MCF 10A (cell line): ENCODE results near the gene ASCC3. TPM values are rescaled to one million over a fixed set of nuclear protein-coding genes. Genes with fewer than 3 reads are reported as not detected.

Experiments used
- BruUV-seq: library from RNA; stranded (reverse); fragments of 400-500 nt; replicated peaks from 2 replicates; lab custom pipeline; 2021; lab: Mats Ljungman, UMichigan
- CTCF ChIA-PET: fragments of 300-600 bp; sonication (Branson Sonifier 250); formaldehyde crosslinking; extraction: SDS; loops from one replicate; lab custom pipeline; 2021; ENCODE audit warnings: antibody characterized with exemption, inconsistent platforms; lab: Yijun Ruan, JAX
- POLR2A ChIA-PET: fragments of 300-600, 350-650 bp; sonication (Branson Sonifier 250); formaldehyde crosslinking; extraction: SDS; loops from one replicate; lab custom pipeline; 2020; ENCODE audit warnings: antibody characterized with exemption, inconsistent platforms; lab: Yijun Ruan, JAX
- DNase-seq: peaks from one replicate; pipeline ENCODE4 v3.0.0-alpha.2; 2018; ENCODE audit not compliant: unreplicated experiment
- H3K27ac Mint-ChIP-seq: one replicate; pipeline ENCODE4 v1.8.0; 2022; ENCODE audit warnings: mild to moderate bottlenecking, low read depth, mixed read lengths; ENCODE audit not compliant: unreplicated experiment
- H3K27me3 Mint-ChIP-seq: one replicate; pipeline ENCODE4 v1.8.0; 2022; ENCODE audit warnings: mixed read lengths; ENCODE audit not compliant: insufficient read depth, unreplicated experiment
- H3K36me3 Mint-ChIP-seq: one replicate; pipeline ENCODE4 v1.8.0; 2022; ENCODE audit warnings: mild to moderate bottlenecking, moderate library complexity, mixed read lengths; ENCODE audit not compliant: insufficient read depth, unreplicated experiment
- H3K4me1 Mint-ChIP-seq: one replicate; pipeline ENCODE4 v1.8.0; 2022; ENCODE audit warnings: mixed read lengths; ENCODE audit not compliant: insufficient read depth, unreplicated experiment
- H3K4me3 Mint-ChIP-seq: one replicate; pipeline ENCODE4 v1.8.0; 2022; ENCODE audit warnings: mild to moderate bottlenecking, moderate library complexity, mixed read lengths; ENCODE audit not compliant: unreplicated experiment
- H3K9me3 Mint-ChIP-seq: one replicate; pipeline ENCODE4 v1.8.0; 2022; ENCODE audit warnings: mixed read lengths; ENCODE audit not compliant: unreplicated experiment
- CTCF ChIP-seq: fragments of 200-600 bp; IDR thresholded peaks from one replicate; pipeline ENCODE4 v1.8.0; 2022; ENCODE audit warnings: antibody characterized with exemption, mild to moderate bottlenecking; ENCODE audit not compliant: unreplicated experiment
- intact Hi-C: fragments of 100-400 bp; cut with micrococcal nuclease; formaldehyde crosslinking; loops from 2 replicates; pipeline ENCODE4 v1.14.1; 2022
- total RNA-seq: library from RNA; stranded (reverse); gene quantifications from 2 replicates; pipeline ENCODE4 v1.2.3, GENCODE V29; 2022

The ASCC3 gene
- total RNA-seq, 1 experiment from 2014 or later: 85.0 TPM

- TF ChIP-seq CTCF: no peak
- ChIA-PET CTCF (interaction anchor here (0.7 kb wide), 2 partner anchors 27 to 60 kb away, joined by 3 read pairs; no protein-coding TSS in a partner anchor), POLR2A (no interaction called here)
- H3K27me3 Mint-ChIP-seq: no peaks in the 10 kb centered on the region
- DNase-seq: no peak
- H3K36me3 Mint-ChIP-seq: peaks cover 32% of the 10 kb centered on the region
- H3K4me1 Mint-ChIP-seq: peaks cover 2% of the 10 kb centered on the region
- no peak overlapping the region for H3K27ac Mint-ChIP-seq
- BruUV-seq: no TSS peak
- no peak overlapping the region for H3K4me3 Mint-ChIP-seq
- no peaks in the 10 kb centered on the region for H3K9me3 Mint-ChIP-seq
- intact Hi-C loops: no loop called here
Measured at GRCh38 chr6:100566563-100566962, 314.6 kb downstream of the ASCC3 start.

- intact Hi-C loops: no loop called here
- no peak for DNase-seq
- no TSS peak for BruUV-seq
- H3K9me3 Mint-ChIP-seq: no peaks in the 10 kb centered on the region
- no peak overlapping the region for H3K27ac Mint-ChIP-seq
- no peak for TF ChIP-seq CTCF
- ChIA-PET CTCF (no interaction called here), POLR2A (no interaction called here)
- H3K36me3 Mint-ChIP-seq: peaks cover 28% of the 10 kb centered on the region
- no peak overlapping the region for H3K4me3 Mint-ChIP-seq
- H3K4me1 Mint-ChIP-seq: peaks cover 5% of the 10 kb centered on the region
- no peaks in the 10 kb centered on the region for H3K27me3 Mint-ChIP-seq
Measured at GRCh38 chr6:100565439-100566104, 315.6 kb downstream of the ASCC3 start.

GRCh38 chr6:100559859-100560258, 321.3 kb downstream of the ASCC3 start:
- POLR2A ChIA-PET: interaction anchor here (0.8 kb wide), 1 partner anchor 12 kb away, joined by 4 read pairs; no protein-coding TSS in a partner anchor
- CTCF ChIA-PET: interaction anchor here (0.5 kb wide), 1 partner anchor 10 kb away, joined by 4 read pairs; no protein-coding TSS in a partner anchor
- intact Hi-C loops: no loop called here

More at GRCh38 chr6:100559859-100560258, 321.3 kb downstream of the ASCC3 start:
- Mint-ChIP-seq H3K36me3 (peaks cover 24% of the 10 kb centered on the region), H3K27ac (no peak overlapping the region), H3K4me3 (no peak overlapping the region), H3K4me1 (peaks cover 5% of the 10 kb centered on the region), H3K27me3 (no peaks in the 10 kb centered on the region), H3K9me3 (peaks cover 7% of the 10 kb centered on the region)
- TF ChIP-seq CTCF: no peak
- DNase-seq: no peak
- no TSS peak for BruUV-seq
